Measurements from ENCODE around the gene LRRC49. TPM values are rescaled to one million over a fixed set of nuclear protein-coding genes. Genes with fewer than 3 reads are reported as not detected.

Gene LRRC49
- total and polyA plus RNA-seq, 12 donors: 4.4 to 14.9 (median 8.4) TPM

GRCh38 chr15:71083349-71083748 lies 190.7 kb downstream of the LRRC49 start:
- no peaks in the 10 kb centered on the region for H3K27me3 ChIP-seq
- H3K4me1 ChIP-seq (replicated peaks in 1 of 2): peaks cover 0 to 7% of the 10 kb centered on the region in 2 donors
- intact Hi-C loops (cut with DNase I): no loop called here
- TF ChIP-seq CTCF (IDR thresholded peaks at IDR 0.05): no peak
- no peak for TF ChIP-seq POLR2A (IDR thresholded peaks at IDR 0.05)
- H3K36me3 ChIP-seq (replicated peaks in 1 of 2): no peaks in the 10 kb centered on the region
- H3K4me3 ChIP-seq: no peak overlapping the region
- 80 to 96% (median 82%) methylated on average over 5 of the region's 5 CpGs for WGBS, 4 donors
- no peaks in the 10 kb centered on the region for H3K9me3 ChIP-seq (replicated peaks in 1 of 3)
- peak in 1 of 7 donors; percentile 15 for DNase-seq
- peak overlapping the region in 2 of 5 donors; percentile 35 to 47 for H3K27ac ChIP-seq

GRCh38 chr15:71084264-71084663 lies 191.6 kb downstream of the LRRC49 start:
- Histone ChIP-seq H3K36me3 (replicated peaks in 1 of 2) (no peaks in the 10 kb centered on the region), H3K27me3 (no peaks in the 10 kb centered on the region), H3K4me3 (no peak overlapping the region), H3K4me1 (replicated peaks in 1 of 2) (peaks cover 0 to 7% of the 10 kb centered on the region in 2 donors), H3K27ac (no peak overlapping the region), H3K9me3 (replicated peaks in 1 of 3) (no peaks in the 10 kb centered on the region)
- DNase-seq: no peak
- intact Hi-C loops (cut with DNase I): no loop called here
- WGBS, 4 donors: 89 to 94% (median 92%) methylated on average over 2 of the region's 2 CpGs
- TF ChIP-seq CTCF (IDR thresholded peaks at IDR 0.05) (no peak), POLR2A (IDR thresholded peaks at IDR 0.05) (no peak)

DNA sequence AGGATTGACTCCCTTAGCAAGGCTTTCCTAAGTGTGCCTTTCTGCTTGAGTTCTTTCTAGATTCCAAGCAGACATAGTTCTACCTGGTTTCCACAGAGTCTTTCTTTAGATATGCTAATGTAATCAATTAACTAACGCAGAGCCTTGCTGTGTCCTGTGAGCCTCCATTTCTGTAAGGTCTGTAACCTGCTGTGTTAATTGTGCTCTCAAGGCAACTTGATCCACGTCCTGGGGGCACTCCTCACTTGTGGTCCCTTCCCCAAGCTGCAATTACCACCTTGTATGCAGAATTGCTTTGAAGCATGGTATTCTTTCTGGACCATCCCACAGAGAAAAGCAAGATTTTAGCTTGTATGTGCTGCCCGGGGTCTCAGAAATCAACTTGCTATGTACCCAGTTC lies 193.2 kb downstream of the LRRC49 start:
- DNase-seq: no peak
- Histone ChIP-seq H3K27me3 (no peaks in the 10 kb centered on the region), H3K27ac (no peak overlapping the region), H3K4me1 (replicated peaks in 1 of 2) (peaks cover 0 to 7% of the 10 kb centered on the region in 2 donors), H3K9me3 (replicated peaks in 1 of 3) (no peaks in the 10 kb centered on the region), H3K36me3 (replicated peaks in 1 of 2) (no peaks in the 10 kb centered on the region), H3K4me3 (no peak overlapping the region)
- no peak for TF ChIP-seq CTCF (IDR thresholded peaks at IDR 0.05)
- no peak for TF ChIP-seq POLR2A (IDR thresholded peaks at IDR 0.05)
- 52 to 65% (median 58%) methylated on average over 3 of the region's 3 CpGs for WGBS, 4 donors
- intact Hi-C loops (cut with DNase I): no loop called here

GRCh38 chr15:71088155-71088554 lies 195.5 kb downstream of the LRRC49 start:
- H3K4me1 ChIP-seq (replicated peaks in 1 of 2): no peaks in the 10 kb centered on the region
- no peaks in the 10 kb centered on the region for H3K9me3 ChIP-seq (replicated peaks in 1 of 3)
- DNase-seq: no peak
- H3K27ac ChIP-seq: no peak overlapping the region
- TF ChIP-seq CTCF (IDR thresholded peaks at IDR 0.05): no peak
- no peak for TF ChIP-seq POLR2A (IDR thresholded peaks at IDR 0.05)
- H3K36me3 ChIP-seq (replicated peaks in 1 of 2): no peaks in the 10 kb centered on the region
- no peaks in the 10 kb centered on the region for H3K27me3 ChIP-seq
- intact Hi-C loops (cut with DNase I): no loop called here
- H3K4me3 ChIP-seq: no peak overlapping the region

All from adrenal gland (tissue), 12 donors.